ENCODE measurements around the gene BTBD17.
A peak's percentile ranks its signal among the peaks of the same experiment; 100 is the strongest.

BTBD17 gene

DNA sequence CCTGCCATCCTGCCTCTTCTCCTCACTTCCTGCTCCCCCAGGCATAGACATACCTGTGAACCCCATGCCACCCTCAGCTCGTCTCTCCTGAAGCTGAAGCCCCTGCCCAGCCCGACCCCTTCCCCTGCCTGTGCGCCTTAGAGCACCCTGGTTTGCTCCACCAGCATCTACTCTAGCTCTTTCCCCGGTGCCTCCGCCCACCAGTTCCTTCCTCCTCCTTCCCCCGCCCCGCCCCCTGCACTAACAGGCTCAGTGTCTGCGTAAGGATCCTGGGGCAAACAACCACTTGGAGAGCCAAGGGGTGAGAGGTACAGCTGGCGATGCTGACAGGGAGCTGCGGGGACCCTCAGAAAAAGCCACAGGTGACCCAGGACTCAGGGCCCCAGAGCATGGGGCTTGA lies 7.6 kb upstream of the BTBD17 start:
- Histone ChIP-seq H3K36me3 (ENCODE audit: low read length) (no peaks in the 10 kb centered on the region), H3K4me2 (ENCODE audit: low read depth, low read length, poor library complexity, severe bottlenecking) (no peak overlapping the region), H3K9me3 (ENCODE audit: insufficient read depth, low read length) (no peaks in the 10 kb centered on the region), H4K20me1 (ENCODE audit: low read depth, low read length) (no peaks in the 10 kb centered on the region), H3K9me2 (replicated peaks; ENCODE audit: insufficient read depth, low read length) (no peaks in the 10 kb centered on the region), H3K4me3 (ENCODE audit: insufficient read depth, low read length, poor library complexity, severe bottlenecking) (no peak overlapping the region), H3K79me2 (ENCODE audit: insufficient read depth, low read length) (no peaks in the 10 kb centered on the region), H3F3A (ENCODE audit: insufficient read depth) (no peaks in the 10 kb centered on the region), H3K9ac (ENCODE audit: low read length) (no peak overlapping the region), H3K27ac (ENCODE audit: low read depth, low read length) (no peak overlapping the region), H2AFZ (ENCODE audit: low read depth, low read length, severe bottlenecking) (no peak overlapping the region), H3K27me3 (ENCODE audit: low read length) (no peaks in the 10 kb centered on the region)
- TF ChIP-seq EZH2phosphoT487 (conservative IDR thresholded peaks at IDR 0.05; ENCODE audit: low read length): no peak
- TF ChIP-seq, protein P1, sequence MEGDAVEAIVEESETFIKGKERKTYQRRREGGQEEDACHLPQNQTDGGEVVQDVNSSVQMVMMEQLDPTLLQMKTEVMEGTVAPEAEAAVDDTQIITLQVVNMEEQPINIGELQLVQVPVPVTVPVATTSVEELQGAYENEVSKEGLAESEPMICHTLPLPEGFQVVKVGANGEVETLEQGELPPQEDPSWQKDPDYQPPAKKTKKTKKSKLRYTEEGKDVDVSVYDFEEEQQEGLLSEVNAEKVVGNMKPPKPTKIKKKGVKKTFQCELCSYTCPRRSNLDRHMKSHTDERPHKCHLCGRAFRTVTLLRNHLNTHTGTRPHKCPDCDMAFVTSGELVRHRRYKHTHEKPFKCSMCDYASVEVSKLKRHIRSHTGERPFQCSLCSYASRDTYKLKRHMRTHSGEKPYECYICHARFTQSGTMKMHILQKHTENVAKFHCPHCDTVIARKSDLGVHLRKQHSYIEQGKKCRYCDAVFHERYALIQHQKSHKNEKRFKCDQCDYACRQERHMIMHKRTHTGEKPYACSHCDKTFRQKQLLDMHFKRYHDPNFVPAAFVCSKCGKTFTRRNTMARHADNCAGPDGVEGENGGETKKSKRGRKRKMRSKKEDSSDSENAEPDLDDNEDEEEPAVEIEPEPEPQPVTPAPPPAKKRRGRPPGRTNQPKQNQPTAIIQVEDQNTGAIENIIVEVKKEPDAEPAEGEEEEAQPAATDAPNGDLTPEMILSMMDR (IDR thresholded peaks at IDR 0.05; ENCODE audit: insufficient read depth, low read length, poor library complexity, severe bottlenecking): no peak

DNA sequence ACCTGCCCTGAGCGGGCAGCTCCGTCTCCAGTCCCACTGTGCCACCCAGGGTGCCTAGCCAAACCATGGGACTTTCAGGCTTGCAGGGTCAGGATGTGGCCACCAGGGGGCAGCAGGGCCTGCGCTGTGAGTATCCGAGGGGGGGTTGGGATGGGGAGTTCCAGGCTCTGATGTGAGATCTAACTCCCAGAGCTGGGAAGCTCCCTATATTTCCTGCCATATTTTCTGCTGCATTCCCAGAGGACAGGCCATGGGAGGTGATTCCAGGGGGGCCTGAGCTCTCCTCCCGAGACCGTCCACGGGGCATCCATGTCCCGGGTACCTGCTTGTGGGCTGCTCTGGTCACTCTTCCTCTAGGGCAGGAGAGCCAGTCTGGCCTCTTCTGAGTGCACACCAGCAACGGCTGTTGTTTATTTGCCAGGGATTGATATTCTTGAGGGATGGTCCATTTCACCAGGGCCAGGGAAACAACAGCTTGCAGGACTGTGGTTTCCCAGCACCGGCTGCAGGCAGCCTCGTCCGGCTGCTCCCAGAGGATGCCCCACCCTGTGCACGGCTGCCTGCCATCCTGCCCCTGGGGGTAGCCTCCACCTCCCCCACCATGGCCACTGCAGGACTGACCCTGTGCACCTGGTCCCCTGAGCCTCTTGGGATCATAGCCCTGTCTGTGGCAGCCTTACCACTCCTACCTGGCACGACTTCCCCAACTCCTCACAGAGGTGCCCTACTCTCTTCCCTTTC lies 6.8 kb upstream of the BTBD17 start:
- H2AFZ ChIP-seq (ENCODE audit: low read depth, low read length, severe bottlenecking): no peak overlapping the region
- no peaks in the 10 kb centered on the region for H3K27me3 ChIP-seq (ENCODE audit: low read length)
- no peaks in the 10 kb centered on the region for H3F3A ChIP-seq (ENCODE audit: insufficient read depth)
- no peaks in the 10 kb centered on the region for H3K9me3 ChIP-seq (ENCODE audit: insufficient read depth, low read length)
- H3K4me2 ChIP-seq (ENCODE audit: low read depth, low read length, poor library complexity, severe bottlenecking): no peak overlapping the region
- H3K79me2 ChIP-seq (ENCODE audit: insufficient read depth, low read length): no peaks in the 10 kb centered on the region
- no peaks in the 10 kb centered on the region for H3K9me2 ChIP-seq (replicated peaks; ENCODE audit: insufficient read depth, low read length)
- no peaks in the 10 kb centered on the region for H3K36me3 ChIP-seq (ENCODE audit: low read length)
- H3K4me3 ChIP-seq (ENCODE audit: insufficient read depth, low read length, poor library complexity, severe bottlenecking): no peak overlapping the region
- H3K27ac ChIP-seq (ENCODE audit: low read depth, low read length): no peak overlapping the region
- no peak overlapping the region for H3K9ac ChIP-seq (ENCODE audit: low read length)
- H4K20me1 ChIP-seq (ENCODE audit: low read depth, low read length): no peaks in the 10 kb centered on the region
- TF ChIP-seq, protein P1 (IDR thresholded peaks at IDR 0.05; ENCODE audit: insufficient read depth, low read length, poor library complexity, severe bottlenecking): peak; percentile 83
- no peak for TF ChIP-seq EZH2phosphoT487 (conservative IDR thresholded peaks at IDR 0.05; ENCODE audit: low read length)

DNA sequence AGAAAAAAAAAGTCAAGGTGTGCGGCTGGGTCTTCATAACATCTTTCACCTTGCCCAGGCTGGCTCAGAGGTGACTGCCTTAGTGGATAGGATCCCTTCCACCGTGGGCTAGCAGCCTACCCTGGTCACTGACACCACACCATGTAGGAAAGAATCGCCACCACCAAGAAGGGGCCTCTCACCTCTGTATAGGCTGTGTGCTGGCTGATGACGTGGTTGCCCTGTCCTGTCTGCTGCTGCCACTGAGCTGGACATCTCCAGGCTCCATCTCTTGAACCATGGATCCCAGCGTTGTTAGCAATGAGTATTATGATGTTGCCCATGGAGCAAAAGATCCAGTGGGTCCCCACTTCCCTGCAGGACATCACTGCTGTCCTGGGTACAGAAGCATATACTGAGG lies 5.5 kb upstream of the BTBD17 start, which contains the start of gene GPR142:
TSS of gene GPR142 (plus strand) at position 301 of the 400 bp plus-strand sequence. CDS start 2,035 bp downstream, outside the sequence.
- H3K79me2 ChIP-seq (ENCODE audit: insufficient read depth, low read length): no peaks in the 10 kb centered on the region
- TF ChIP-seq, protein P1 (IDR thresholded peaks at IDR 0.05; ENCODE audit: insufficient read depth, low read length, poor library complexity, severe bottlenecking): no peak
- no peak for TF ChIP-seq EZH2phosphoT487 (conservative IDR thresholded peaks at IDR 0.05; ENCODE audit: low read length)
- H3K9ac ChIP-seq (ENCODE audit: low read length): no peak within 1 kb of the TSS

More for the DNA sequence above, 5.5 kb upstream of the BTBD17 start, which contains the start of gene GPR142:
- H3K36me3 ChIP-seq (ENCODE audit: low read length): no peaks in the 10 kb centered on the region
- no peaks in the 10 kb centered on the region for H3K9me2 ChIP-seq (replicated peaks; ENCODE audit: insufficient read depth, low read length)
- H3K4me2 ChIP-seq (ENCODE audit: low read depth, low read length, poor library complexity, severe bottlenecking): no peak within 1 kb of the TSS
- no peaks in the 10 kb centered on the region for H3K27me3 ChIP-seq (ENCODE audit: low read length)
- H3K9me3 ChIP-seq (ENCODE audit: insufficient read depth, low read length): no peaks in the 10 kb centered on the region
- no peak within 1 kb of the TSS for H3K4me3 ChIP-seq (ENCODE audit: insufficient read depth, low read length, poor library complexity, severe bottlenecking)
- no peak within 1 kb of the TSS for H3K27ac ChIP-seq (ENCODE audit: low read depth, low read length)
- H2AFZ ChIP-seq (ENCODE audit: low read depth, low read length, severe bottlenecking): no peak within 1 kb of the TSS
- no peaks in the 10 kb centered on the region for H3F3A ChIP-seq (ENCODE audit: insufficient read depth)
- H4K20me1 ChIP-seq (ENCODE audit: low read depth, low read length): no peaks in the 10 kb centered on the region

Measured in SU-DHL-6 (cell line).